GM18499 (cell line): ENCODE results near the gene LIPN.

Source experiments
- ATAC-seq: cut with Tn5 transposase; IDR thresholded peaks from one replicate; pipeline ENCODE4 v1.9.1; 2021; ENCODE audit warnings: moderate number of reproducible peaks; ENCODE audit not compliant: insufficient read depth, unreplicated experiment

The LIPN gene

DNA sequence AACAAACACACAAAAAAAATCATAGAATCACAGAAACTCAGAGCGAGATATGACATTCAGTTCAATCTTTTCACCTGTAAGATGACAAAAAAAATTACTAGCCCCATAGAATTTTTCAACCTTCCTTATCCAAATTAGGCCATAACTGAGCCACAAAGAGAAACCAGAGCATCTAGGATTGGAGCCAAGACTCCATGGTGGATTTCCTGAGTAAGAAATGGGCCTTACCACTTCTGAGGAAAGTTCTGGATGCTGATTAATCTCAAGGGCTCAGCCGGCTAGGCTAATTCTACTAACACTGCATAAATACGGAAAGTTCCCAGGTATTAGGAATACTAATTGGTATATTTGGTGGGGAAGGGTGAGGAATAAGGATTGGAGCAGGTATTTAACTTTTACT lies 59.5 kb downstream of the LIPN start:
- no peak for ATAC-seq

DNA sequence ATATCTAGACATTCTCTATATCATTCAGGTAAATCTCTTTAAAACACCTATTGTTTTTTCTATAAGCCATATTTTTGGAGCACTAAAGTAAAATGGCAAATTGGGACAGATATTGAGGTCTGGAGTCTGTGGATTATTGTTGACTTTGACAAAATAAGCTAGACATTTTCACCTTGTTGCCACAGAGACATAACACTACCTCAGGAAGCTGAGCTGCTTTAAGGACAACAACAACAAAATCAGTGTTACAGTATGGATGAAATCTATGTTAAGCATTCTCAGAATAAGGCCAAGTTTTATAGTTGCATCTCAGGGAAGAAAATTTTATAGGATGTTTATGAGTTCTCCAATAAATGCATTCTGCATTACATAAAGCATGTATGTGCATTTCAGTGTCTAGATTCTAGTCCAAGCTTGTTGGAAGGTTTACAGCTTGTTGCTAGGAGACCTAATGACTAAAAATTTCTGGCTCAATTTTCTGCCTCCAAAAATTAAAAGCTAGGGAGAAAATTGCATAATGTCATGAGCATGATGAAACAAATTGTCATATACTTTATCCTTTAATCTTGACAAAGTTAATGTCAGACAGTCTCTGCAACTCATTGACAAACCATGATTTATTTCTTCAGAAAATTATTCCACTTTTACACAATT lies 61.1 kb downstream of the LIPN start:
- ATAC-seq, result no peak

DNA sequence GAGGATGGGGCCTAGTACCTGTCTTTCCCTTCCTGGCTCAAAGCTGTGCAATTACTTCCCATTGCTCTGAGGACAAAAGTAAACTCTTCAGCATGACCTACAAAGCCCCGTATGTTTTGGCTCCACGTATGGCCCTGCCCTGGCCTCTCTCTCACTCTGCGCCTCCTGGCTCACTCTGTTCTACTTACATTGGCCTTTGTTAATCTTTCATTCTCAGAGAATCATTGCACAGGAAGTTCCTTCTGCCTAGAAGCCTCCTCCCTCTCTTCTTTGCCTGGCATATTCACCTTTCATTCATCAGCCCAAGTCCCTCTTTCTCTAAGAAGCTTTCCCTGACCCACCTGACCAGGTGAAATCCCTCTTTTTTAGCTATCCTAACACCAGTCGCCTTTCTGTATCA lies 66.6 kb downstream of the LIPN start:
- ATAC-seq, result no peak

DNA sequence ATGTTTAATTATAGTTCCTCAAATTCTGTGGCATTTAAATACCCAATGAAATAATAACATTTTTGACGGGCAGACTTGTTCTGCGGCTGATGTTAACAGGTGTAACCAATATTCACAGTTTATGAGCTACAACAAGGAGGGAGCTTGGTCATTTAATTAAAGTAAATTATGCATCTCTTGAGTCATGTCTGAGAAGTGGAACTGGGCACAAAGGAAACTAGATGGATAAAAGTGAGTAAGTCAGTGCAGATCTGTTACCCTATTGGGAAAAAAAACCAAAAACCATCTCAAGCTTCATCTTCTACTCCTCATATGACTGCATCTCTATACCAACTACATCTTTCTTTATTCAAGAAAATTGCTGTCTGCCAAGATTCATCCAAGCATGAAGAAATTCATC lies 67.9 kb downstream of the LIPN start:
- no peak for ATAC-seq

DNA sequence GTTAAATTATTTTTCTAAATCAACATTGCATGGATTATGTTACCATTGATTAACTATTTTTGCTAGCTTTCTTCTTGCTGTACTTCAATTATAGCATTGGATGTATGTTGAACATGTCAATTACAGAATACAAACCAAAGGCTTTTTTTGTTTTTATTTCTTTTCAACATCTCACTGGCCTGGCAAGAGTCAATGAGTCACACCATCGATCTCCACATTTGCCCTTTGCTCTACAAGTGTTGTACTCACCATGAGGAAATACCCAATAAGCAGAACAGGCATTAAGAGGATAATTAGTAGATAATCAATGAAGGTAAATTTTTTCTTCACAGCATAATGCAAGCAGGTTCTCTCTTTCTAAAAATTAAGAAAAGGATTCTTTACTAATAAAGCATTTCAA lies 68.5 kb downstream of the LIPN start:
- no peak for ATAC-seq
